H1 (cell line): ENCODE results near the gene EPB41L2.

Experiments used
- CEBPB ChIP-seq: IDR thresholded peaks from 2 replicates; pipeline ENCODE4 v1.6.1; 2012; ENCODE audit warnings: low read depth, low read length
- CREB1 ChIP-seq: IDR thresholded peaks from 2 replicates; pipeline ENCODE4 v1.6.1; 2012; ENCODE audit warnings: inconsistent platforms
- CTCF ChIP-seq, 3 experiments: IDR thresholded peaks; 1 replicate in 2 of 3; 2 replicates in 1 of 3; pipeline versions ENCODE4 v1.5.1 to v1.6.1; 2011; ENCODE audit warnings: low read length in 3 of 3, mild to moderate bottlenecking in 3 of 3, inconsistent platforms in 2 of 3, low read depth in 1 of 3, moderate library complexity in 1 of 3; ENCODE audit not compliant: insufficient read depth in 1 of 3; ENCODE audit errors: control extremely low read depth in 1 of 3
- EGR1 ChIP-seq: IDR thresholded peaks from 2 replicates; pipeline ENCODE4 v1.6.1; 2011; ENCODE audit warnings: low read depth, low read length, borderline replicate concordance
- EP300 ChIP-seq, 2 experiments: IDR thresholded peaks; 1 replicate in 1 of 2; 2 replicates in 1 of 2; pipeline ENCODE4 v1.6.1; 2011 to 2012; ENCODE audit warnings: low read depth in 2 of 2, low read length in 2 of 2, mild to moderate bottlenecking in 2 of 2, borderline replicate concordance in 1 of 2, inconsistent platforms in 1 of 2, moderate library complexity in 1 of 2
- EZH2 ChIP-seq: fragments of 200-600 bp; sonication (generic); IDR thresholded peaks from 2 replicates; pipeline ENCODE4 v1.7.1; 2012; ENCODE audit warnings: low read depth, mild to moderate bottlenecking, moderate library complexity, low read length, inconsistent platforms; ENCODE audit not compliant: severe bottlenecking
- JUND ChIP-seq: IDR thresholded peaks from 2 replicates; pipeline ENCODE4 v1.6.1; 2011; ENCODE audit warnings: mild to moderate bottlenecking, improper control_type of control experiment, low read length
- POLR2AphosphoS5 ChIP-seq: IDR thresholded peaks from 2 replicates; pipeline ENCODE4 v1.6.1; 2011; ENCODE audit warnings: low read depth, low read length
- RBBP5 ChIP-seq: IDR thresholded peaks from 2 replicates; pipeline ENCODE4 v1.7.1; 2012; ENCODE audit warnings: low read depth, mild to moderate bottlenecking, inconsistent platforms, low read length, moderate library complexity, borderline replicate concordance
- TF ChIP-seq, protein P1 (sequence below): IDR thresholded peaks from 2 replicates; pipeline ENCODE4 v1.6.1; 2011; ENCODE audit warnings: low read depth, mild to moderate bottlenecking, low read length; ENCODE audit not compliant: insufficient read depth

- TF ChIP-seq JUND (no peak), CEBPB (no peak), EGR1 (no peak), CTCF (IDR thresholded peaks at IDR 0.05; ENCODE audit: control extremely low read depth in 1 of 3, insufficient read depth in 1 of 3, low read depth in 1 of 3, low read length in 3 of 3) (peak; percentile 65 to 90 (median 80)), EP300 (IDR thresholded peaks at IDR 0.05; ENCODE audit: borderline replicate concordance in 1 of 2, low read depth in 2 of 2, low read length in 2 of 2) (no peak), EZH2 (no peak), CREB1 (no peak), RBBP5 (no peak), POLR2AphosphoS5 (no peak)
- TF ChIP-seq, protein P1, sequence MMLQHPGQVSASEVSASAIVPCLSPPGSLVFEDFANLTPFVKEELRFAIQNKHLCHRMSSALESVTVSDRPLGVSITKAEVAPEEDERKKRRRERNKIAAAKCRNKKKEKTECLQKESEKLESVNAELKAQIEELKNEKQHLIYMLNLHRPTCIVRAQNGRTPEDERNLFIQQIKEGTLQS, result no peak
Observed at GRCh38 chr6:130872250-130873095, 190.6 kb downstream of the EPB41L2 start.
